CD4-positive, alpha-beta T cell treated with Interferon gamma for 1 hour (primary cell): Measurements from ENCODE around the gene IL5RA.
A peak's percentile ranks its signal among the peaks of the same experiment; 100 is the strongest.

Source experiments
- DNase-seq: peaks from one replicate; pipeline ENCODE4 v3.0.0-alpha.2; 2020

The IL5RA gene, protein sequence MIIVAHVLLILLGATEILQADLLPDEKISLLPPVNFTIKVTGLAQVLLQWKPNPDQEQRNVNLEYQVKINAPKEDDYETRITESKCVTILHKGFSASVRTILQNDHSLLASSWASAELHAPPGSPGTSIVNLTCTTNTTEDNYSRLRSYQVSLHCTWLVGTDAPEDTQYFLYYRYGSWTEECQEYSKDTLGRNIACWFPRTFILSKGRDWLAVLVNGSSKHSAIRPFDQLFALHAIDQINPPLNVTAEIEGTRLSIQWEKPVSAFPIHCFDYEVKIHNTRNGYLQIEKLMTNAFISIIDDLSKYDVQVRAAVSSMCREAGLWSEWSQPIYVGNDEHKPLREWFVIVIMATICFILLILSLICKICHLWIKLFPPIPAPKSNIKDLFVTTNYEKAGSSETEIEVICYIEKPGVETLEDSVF

DNA sequence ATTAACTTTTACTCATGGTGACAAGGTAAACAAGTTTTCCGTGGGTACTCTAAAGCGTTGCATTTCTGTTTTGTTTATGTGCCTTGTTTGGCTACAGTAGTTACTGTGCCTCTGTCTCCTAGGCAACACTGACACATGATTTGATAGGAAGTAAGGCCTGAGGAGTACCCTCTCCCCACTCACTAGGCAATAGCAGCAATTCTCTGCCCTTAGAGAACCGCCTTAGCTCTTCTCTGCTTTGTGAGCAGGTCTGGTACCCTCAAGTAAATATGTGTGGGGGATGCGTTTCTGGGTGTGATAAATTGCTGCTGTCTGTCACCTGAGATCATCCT lies at the start of gene IL5RA:
TSS of gene IL5RA (minus strand) at position 76 of the 332 bp plus-strand sequence. CDS start 5,390 bp downstream, outside the sequence.
- DNase-seq = peak; percentile 30

DNA sequence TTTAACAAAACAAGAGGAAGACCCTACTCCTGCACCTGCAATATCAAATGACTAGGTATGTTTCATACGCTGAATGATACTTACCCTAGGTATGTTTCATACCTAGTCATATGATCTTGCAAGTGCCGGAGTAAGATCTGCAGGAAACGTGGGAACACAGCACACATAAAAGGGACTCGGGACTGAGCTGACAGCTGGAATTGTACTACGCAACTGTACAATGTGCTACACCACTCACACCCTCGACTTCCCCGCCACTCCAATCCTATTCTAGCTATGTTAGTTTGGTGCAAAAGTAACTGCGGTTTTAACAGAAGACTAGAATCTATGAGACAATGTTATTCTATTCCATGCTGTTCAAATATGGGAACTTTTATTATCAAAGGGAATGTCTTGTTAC lies 47.3 kb upstream of the IL5RA start:
- no peak for DNase-seq

DNA sequence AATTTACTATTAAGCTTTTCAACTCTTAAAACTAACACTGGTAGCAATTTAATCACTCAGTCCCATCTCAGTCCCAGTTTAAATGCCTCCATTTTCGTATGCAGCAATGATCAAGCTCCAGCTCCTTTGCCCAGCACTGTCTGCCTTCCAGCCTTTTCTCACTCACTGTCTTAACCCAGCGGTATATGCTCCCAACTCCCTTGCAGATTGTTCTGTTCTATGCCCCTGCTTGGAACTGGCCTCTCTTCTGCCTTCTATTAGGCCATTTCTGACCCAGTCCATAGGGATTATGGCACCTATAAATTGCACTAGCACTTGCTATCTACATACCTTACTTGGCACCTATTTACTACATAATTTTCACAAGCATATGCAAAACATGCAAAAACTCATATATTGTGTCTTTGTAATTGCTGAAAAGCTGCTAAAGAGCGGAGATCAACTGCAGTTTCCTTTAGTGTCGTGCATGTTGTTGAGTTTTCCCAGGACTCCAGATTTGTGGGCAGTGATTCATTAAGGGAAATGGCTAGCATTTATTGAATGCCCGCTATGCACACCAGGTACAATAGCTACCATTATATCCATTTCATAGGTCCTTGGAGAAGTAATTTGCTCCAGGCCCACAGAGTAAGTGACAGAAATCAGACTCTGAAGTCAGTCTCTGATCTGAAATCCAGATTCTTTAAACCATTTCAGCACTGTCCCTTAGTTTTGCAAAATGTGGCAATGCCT lies 44.9 kb upstream of the IL5RA start:
- DNase-seq = no peak

DNA sequence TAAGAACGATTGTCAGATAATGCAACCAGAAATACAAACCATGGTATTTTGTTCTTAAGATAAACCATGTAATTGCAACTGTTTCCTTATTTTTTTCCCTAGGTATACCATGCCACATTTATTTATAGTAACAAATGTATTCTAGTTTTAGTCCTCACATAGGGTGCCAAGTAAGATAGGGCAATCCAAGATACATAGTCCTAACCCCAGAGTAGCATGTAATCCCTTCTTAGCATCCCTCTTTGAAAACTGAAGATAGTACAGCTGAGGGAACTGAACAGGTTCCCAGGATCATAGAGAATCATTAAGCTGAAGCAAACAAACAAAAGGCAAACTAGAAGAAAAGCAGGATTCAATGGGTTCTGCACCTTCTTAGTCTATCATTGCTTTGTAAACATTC lies 41.3 kb upstream of the IL5RA start:
- no peak for DNase-seq

DNA sequence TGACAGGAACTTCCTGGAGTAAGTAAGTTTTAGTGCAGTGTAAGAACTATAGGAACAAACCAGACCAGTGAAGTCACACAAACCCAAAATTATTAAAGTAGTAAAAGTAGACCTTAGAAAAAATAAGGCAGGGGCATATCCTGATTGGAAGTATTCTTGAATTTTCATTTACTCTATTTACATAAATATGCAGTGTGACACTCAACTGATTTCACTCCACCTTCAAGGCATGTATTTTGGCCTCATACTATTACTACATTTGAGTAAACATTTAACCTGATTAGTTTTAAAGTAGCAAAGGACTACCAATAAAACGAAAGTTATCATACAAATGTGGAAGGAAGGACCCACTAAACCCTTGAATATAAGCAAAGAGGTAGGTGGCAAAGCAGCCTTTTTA lies 39.4 kb upstream of the IL5RA start:
- DNase-seq = no peak

DNA sequence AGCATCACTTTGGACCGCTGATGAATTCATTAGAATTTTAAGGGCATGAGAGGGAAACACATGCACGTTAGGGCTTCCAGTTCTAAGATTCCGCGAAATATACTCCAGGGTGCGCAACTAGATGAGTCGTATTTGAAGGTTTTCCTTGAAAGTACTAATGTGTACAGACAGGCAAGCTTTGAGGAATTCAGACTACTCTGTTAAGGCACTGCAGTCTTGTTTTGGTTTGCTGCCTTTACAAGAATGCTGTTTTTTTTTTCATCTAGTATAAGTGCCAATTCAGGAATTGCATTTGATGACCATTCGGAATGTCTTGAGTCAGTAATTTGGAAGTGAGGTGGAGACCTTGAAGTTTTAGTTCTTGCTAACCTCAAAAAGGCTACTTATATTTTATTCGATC lies 35.7 kb upstream of the IL5RA start:
- no peak for DNase-seq

DNA sequence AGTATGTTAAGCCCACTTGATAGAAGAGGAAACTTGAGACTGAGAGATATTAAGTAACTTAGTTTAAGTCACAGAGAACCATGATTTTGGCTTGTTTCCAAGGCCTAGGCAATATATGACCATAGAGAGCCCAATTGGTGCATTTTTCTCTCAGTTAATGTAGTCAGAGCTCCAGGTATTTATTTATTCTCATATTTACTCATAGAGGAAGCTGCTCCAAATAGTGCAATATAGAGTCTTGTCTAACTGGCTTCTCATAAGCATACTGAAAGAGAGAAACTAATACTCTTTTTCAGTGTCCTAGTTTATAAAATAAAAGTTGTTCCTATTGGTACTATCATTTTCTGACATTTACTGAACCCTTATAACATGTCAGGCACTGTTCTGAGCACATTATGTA lies 31.8 kb upstream of the IL5RA start:
- DNase-seq = no peak

DNA sequence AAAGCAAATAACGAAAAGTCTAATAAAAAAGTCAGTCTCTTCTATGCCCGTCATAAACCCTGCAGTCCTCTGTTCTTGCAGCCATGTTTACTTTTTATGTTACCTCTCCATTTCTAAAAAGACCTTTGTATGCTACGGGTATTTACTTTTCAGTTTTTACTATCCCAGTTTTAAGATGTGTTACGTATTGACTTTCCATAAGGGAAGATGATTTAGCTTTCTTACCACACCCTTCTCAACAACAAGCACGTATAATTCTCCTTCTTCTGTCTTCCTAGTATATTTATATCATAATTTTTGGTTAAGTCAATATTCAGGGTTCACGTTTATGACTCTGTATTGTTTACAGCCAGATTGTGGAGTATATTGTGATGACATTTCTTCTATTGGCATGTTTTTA lies 27.4 kb upstream of the IL5RA start:
- no peak for DNase-seq

DNA sequence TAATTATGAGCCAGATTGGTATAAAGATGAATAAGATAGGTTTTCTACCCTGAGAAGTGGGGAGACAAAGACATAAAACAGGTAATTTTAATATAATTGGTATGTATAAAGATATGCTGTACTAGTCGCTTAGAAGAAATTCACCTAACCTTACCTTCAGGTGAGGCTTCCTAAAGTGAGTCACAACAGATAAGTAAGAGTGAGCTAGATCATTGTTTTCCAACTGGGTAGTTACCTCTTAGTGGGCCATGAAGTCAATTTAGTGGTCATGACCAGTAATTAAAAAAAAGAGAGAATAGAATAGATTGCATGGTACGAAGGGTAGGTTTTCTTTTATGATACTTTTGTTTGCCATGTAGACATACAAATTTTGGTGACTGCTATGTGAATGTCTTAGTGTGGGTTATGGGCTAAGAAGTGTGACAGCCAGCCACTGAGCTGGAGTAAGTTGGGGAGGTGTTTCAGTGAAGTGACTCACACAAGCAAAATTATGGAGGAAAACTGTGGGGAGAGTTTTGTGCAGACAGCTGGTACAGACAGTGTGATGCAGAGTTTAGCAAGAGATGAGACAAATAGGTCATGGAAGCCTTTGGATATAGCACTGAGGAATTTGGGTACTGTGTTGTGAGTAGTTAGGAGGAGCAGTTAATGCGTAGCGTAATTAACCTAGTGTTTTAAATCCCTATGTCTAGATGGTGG lies 24.7 kb upstream of the IL5RA start:
- no peak for DNase-seq

DNA sequence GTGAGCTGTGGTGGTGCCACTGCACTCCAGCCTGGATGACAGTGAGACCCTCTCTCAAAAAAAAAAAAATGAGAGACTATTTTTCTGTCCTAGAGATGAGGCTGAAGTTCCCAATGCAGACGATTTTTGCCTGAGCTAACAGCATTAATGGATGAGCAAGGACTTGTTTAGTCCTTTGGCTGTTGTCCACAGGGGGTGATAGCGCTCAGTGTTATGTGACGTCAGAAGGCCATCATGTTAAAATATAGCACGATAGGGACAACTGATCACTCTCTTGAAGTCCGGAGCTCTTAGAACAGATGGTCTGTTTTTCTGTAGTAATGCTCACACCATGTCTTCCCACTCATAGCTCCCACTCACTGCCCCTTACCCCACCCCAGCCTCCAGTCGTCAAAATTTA lies 23.3 kb upstream of the IL5RA start:
- no peak for DNase-seq

DNA sequence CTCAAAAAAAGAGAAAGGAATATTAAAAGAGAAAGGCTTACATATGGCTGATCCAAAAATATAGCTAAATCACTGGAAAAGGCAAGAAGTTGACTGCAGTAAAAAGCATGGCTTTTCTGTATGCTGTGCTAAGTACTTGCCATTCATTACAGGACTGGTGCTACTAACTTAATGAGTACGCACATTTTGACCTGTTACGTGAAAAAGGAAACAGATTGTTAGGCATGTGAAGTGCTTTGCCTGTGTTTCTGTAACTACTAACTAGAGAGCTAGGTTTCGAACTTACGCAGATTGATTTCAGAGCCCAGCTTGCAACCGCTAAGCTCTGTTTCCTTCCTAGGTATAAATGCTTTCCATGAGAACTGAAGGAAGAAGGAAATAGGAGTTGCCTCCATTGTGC lies 19.4 kb upstream of the IL5RA start:
- DNase-seq = no peak

DNA sequence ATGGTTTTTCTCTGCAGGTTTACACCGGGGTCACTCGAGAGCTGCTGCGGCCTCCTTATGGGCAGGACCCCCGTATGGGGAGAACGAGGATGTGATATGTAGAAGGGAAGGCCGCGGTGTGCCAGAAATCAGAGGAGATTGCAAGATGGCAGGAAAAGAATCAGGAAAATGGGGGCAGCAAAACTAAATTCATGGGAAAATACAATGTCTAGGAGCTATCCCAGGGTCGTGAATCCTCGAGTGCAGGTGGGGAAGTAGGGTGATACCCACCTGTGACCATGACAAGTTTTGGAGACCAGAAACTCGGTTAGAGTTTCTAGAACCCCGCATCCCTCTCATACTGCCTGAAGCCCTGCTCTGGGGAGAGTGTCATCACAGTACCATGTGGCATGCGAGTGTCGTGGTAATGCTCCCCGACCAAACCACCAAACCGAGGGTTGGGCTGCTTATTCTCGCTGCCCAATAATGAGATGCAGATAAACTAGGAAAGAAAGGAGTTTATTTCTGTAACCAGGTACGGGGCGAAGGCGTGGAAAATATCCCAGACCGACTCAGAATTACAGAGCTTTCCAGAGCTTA lies 17.3 kb upstream of the IL5RA start:
- DNase-seq = peak; percentile 20

DNA sequence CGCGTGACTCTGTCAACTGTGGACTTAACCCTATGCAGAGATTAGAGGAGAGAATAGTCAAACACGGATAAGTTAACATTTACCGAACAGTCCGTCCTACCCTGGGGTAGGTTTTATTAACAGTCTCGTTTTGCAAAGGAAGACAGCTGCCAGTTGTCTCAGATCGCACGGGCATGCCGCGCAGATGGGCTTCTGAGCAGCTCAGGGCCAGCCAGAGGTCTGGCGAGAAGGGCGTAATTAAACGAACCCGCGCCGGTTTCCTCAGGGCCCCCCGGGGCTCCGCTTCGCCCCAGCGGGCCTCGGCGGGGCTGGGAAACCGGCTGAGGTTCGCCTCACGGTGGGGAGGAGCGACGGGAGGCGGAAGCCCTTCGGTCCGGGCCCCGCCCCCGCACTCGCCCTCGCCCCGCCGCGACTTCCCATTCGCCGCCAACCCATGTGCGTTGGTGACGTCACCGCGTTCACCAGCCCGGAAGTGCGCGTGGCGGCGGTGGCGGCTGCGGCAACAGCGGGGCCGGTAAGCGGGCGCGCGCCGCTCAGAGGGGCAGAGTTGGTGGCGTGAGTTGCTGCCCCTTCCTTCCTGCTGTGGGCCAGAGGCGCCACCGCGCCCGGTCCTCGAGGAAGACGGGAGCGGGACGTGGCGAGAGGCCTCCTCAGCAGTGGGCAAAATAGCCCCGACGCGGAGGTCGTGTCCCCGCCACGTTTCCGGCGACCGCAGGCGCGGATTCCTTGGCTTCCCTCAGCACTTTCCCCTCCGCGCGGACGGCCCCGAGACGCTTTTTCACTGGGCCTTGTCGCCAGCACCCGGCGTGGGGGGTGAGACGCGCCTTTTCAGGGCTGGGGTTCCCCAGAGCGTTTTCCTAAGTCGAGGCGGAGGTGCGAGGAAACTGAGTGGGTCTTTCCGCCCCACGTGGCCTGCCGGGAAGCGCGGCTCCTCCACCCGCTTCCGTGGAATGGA lies 16.6 kb upstream of the IL5RA start, which contains the start of gene TRNT1:
TSS of gene TRNT1 (plus strand) at position 464 of the 955 bp plus-strand sequence. CDS start 2,101 bp downstream, outside the sequence.
- peak; percentile 94 for DNase-seq

DNA sequence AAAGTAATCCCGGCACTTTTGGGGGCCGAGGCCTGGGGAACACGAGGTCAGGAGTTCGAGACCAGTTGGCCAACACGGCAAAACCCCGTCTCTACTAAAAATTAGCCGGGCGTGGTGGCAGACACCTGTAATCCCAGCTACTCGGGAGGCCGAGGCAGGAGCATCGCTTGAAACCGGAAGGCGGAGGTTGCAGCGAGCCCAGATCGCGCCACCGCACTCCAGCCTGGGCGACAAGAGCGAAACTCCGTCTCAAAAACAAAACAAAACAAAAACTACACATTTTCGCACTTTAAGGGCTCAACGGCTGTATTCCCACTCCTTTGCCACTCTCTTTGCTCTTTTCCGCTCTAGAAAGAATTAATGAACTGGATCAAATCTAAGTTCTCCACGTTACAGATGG lies 15.8 kb upstream of the IL5RA start:
- no peak for DNase-seq

DNA sequence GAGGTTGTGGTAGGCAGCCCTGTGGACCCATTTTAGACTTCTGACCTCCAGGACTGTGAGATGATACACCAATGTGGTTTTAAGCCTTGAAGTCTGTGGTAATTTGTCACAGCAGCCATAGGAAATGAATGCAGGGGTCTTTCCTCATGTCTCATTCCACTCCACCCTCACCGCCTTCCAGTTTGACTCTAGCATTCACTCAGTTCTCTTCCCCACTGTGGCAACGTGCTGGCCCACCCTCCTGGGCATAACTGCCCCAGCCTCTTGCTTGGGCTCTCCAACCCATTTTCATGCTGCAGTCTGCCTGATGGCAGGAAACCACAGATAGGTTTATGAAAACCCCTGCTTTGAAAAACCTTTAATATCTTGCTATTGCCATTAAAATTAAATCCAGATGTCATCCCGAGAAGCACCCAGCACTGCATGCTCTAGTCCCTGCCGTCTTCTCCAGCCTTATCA lies 9.2 kb upstream of the IL5RA start:
- DNase-seq = no peak

DNA sequence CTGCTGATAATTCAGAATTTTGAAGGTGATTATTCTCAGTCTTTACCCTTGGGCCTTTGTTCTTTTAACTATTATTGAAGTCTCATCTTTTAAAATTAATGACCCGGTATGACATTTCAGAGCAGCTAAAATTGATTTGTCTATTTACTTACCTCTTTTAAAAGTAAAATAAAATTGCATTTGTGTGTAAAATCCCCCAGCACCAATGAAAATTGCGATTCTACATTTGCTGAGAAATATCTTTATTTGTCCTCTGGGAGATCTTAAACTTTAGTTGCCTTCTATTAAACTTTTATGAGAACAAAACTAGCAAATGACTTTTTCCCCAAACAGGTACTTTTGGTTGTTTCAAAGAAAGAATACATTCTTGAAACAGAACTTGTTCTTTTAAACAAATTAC lies 7.5 kb upstream of the IL5RA start:
- DNase-seq = no peak

DNA sequence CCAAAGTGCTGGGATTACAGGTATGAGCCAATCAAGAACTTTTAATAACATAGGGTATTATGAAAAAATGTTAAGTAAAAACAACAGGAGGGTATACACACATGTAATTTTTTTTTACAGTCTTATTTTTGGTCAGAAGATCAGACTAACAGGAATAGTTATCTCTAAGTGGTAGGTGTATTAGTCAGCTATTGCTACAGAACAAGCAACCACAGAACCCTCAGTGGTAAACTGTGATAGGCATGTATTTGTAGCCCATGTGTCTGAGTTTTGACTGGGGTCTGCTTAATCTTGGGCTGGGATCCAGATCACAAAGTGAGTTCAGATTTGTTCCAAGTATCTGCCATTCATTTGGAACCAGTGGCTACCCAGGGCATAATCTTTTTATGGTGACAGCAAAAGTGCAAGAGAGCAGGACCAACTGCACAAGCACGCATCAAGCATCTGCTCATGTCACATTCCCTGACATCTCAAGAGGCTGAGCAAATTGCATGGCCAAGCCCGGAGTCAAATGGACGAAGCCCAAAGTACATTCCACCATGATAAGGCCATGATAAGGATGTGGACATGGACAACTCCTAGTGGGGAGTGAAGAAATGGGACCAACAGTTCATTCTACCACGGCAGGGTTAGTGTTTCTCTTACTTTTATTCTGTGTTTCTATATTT lies 3.0 kb upstream of the IL5RA start:
- DNase-seq = no peak

DNA sequence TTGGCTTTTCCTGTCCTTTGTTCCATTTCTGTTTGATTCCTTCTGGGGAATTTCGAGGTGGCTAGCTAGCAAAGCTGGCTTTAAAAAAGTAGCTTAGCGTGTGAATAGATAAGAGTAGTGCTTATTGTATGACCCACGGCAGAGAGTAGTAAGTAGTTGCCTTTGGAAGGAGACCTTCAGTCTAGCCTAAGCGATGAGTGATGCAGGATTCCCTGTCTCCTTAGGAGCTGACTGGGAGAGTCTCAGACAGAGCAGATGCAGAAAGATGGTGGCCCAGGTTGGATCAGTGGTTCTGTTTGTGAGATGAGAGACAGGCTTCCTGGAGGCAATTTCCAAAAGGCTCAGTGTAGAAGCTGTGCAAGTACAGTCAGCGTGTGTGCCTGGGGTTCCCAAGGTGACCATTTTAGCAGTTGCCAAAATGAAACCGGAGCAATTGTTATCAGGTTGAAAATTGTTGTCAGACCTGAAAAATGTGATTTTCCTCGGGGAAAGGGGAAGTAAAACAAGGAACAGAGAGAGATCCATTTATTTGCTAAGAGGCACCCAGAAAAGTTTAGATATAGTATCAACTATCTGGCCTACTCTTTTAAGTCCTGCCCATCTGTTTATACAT lies 681 bp upstream of the IL5RA start:
- DNase-seq = no peak

DNA sequence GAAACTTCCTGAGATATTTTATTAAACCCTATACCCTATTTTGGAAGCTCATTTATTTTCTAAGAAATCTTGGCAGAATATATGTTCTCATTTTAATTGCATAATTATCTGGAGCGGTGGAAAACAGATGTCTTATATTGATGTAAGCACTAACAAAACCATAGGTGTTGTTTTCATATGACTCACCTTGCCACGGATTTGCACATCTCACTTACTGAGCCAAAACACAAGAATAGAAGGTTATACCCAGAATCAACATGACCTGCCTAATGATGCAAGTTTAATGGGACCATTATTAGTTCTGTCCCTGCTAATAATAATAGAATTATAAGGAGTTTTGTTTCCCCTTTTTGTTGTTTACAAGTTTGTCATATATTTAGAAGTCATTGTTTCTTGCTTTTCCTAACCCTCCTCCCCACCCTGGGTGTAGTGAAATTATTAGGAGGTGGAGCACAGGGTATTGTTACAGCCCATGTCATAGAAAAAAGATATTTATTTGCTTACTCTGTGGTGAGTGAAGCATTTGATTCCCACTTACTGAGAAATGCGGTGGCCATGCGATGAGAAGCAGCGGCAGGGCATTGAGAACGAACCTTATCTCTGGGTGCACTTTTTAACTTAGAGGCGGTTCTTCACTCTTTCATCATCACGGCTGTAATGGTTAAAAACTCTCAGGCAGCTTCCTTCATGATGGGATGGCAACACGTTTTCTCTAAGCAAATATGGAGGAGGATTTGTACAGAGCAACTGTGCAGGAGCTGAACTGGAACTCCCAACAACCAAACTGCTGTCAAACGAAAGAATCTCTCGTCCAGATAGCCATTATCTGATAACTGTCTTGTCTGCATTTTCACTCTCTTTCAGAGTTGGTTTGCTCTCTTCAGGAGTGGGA lies 521 bp downstream of the IL5RA start:
- DNase-seq = no peak

DNA sequence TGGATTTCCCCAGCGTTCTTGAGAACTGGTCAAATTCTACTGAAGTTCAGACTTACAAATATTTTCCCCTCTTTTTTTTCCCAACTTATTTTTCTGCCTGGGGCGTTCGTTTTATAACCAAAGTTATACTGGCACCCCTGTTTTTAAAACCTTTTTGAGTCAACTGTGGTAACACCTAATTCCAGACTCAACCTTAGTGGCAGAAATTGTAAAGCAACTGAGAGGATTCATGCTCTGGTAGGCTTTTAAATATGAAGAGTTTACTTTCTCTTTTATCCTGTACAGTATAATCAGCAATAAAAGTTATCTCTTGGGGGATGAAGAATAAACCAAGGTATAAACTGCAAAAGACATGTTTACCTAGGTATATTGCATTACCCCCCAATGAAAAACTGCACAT lies 2.3 kb downstream of the IL5RA start:
- DNase-seq = no peak
